DMS 273 (cell line): ENCODE data around the gene B4GALNT1.
"Not testable (repeated sequence)": the region's sequence is repeated elsewhere in the genome, so short reads cannot be mapped to it uniquely, and the experiment has no call there.

Source experiments
- DNase-seq: peaks from one replicate; lab custom pipeline; 2025; ENCODE audit not compliant: unreplicated experiment; lab: John Stamatoyannopoulos, UW

Gene B4GALNT1

DNA sequence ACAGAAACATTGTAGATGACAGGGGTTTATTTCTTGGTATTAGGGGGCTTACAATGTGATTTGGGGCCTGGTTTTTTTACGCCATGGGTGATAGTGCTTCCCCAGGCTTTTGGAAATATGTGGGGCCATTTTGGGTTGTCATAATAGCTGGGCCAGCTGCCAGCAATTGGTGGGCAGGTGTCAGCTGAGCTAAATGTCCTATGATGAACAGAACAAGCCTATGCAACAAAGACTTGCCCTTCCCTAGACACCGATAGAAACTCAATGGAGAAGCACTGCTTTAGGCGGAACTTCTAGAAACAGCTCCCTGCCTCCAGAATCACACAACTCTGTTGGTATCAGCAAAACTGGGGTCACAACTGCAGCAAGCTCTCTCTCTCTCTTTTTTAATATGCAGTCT is 5.1 kb upstream of the B4GALNT1 start:
- DNase-seq: no peak

DNA sequence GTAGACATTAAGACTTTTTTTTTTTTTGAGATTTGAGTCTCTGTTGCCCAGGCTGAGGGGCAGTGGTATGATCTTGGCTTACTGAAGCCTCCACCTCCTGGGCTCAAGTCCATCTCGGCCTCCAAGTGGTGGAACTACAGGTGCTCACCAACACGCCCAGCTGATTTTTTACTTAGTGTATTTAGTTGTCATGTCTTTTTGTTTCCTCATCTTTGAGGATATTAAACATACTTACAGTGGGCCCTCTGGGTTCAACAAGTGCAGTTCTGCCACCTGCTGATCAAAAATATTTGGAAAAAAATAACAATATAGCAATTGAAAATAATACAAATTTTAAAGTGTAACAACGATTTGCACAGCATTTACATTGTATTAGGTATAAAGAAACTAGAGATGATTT is 4.4 kb upstream of the B4GALNT1 start:
- DNase-seq: no peak

DNA sequence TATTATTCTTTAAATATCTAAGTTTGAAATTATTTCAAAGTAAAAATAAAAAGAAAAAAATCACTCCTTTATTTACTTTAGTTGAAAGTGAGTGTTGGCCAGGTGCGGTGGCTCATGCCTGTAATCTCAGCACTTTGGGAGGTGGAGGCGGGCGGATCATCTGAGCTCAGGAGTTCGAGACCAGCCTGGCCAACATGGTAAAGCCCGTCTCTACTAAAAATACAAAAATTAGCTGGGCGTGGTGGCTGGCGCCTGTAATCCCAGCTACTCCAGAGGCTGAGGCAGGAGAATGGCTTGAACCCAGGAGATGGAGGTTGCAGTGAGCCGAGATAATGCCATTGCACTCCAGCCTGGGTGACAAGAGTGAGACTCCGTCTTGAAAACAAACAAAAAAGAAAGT is 3.7 kb upstream of the B4GALNT1 start:
- not testable (repeated sequence) for DNase-seq

GRCh38 chr12:57632073-57632957 is 686 bp downstream of the B4GALNT1 start:
- DNase-seq: peak; percentile 51

GRCh38 chr12:57631566-57632072 is 1.4 kb downstream of the B4GALNT1 start:
- DNase-seq: no peak

GRCh38 chr12:57630891-57631433 is 2.0 kb downstream of the B4GALNT1 start:
- no peak for DNase-seq

DNA sequence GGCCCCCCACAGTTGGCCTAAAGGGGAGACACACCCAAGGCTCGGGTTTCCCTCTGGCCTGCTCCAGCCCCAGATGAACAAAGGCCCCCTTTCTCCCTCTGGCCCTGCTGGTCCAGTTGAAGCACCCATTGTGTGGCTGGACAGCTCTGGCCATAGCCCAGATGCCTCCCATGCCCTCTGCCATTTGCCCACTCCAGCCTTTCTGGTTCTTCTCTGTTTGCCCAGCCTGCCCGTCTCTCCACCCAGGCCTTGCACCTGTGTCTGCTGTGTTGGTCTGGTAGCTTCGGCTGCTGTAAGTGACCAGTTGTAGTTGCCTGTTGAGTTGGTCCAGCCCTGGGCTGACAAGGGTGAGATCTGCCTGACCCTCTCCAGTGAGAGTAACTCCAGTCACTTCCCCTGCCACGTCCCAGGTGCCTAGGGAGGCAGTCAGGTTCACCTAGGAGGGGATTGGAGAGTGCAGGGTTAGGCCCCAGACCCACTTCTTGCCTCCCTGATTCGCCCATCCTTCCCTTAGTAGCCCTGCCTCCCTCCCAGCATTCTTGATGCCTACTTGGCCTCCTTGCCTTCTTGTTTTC is 3.0 kb downstream of the B4GALNT1 start:
- no peak for DNase-seq

DNA sequence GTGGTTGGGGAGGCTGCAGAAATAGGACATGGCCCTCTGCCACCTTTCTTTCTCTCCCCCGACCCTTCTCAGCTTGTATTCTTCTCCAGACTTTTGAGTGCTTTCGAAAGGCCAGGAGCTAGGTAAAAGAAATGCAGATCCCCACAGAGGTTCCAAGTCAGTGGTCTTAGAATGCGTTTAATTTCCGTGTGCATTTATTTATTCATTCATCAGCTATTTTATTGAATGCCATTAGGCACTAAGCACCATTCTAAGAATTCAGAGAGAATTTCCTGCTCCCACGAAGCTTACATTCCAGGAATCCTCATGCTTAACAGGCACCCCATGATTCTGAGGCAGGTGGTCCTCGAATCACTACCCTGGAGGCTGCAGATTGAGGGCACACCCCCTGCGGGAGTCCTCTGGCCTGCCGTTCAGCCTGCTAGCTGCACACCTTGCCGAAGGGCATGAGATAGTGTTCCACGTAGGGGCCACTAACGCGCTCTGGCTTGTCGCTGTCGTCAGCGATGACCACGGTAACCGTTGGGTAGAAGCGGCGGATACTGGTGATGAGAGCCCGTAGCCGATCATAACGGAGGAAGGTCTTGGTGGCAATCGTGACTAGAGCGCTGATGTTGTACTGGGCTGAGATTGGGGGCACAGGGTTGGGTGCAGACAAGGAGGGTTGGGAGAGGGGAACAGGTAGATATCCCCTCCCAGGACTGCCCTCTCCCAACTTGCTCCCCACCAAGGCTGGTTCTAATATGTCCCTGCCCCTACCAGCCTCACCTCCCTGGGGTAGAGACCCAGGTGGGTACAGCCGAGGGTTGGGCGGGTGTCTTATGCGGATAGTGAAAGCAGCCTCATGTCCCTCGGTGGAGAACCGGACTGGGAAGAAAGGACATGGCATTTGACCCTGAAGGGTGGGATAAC is 4.5 kb downstream of the B4GALNT1 start:
- no peak for DNase-seq

GRCh38 chr12:57627501-57628279 is 5.3 kb downstream of the B4GALNT1 start:
- no peak for DNase-seq

DNA sequence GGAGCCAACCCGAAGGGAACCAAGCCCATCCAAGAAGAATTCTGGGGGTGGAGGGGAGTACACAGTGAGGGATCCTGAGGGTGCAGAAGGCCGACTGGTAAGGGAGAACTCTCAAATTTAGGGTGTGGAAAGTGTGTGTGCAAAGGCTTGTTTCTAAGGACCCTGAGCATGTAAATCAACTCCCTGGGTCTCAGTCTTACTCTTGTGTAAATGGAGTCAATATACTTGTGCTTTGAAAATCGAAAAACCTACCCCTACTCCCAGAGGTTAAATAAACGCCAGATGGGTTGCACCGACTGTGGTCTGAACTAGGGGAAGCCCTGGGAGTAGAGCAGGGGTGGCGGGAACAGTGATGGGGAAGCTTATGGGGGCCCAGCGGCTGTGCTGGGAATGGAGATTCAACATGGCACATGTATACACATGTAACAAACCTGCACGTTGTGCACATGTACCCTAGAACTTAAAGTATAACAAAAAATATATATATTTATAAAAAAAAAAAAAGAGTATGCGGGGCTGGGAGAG is 6.0 kb downstream of the B4GALNT1 start:
- no peak for DNase-seq

DNA sequence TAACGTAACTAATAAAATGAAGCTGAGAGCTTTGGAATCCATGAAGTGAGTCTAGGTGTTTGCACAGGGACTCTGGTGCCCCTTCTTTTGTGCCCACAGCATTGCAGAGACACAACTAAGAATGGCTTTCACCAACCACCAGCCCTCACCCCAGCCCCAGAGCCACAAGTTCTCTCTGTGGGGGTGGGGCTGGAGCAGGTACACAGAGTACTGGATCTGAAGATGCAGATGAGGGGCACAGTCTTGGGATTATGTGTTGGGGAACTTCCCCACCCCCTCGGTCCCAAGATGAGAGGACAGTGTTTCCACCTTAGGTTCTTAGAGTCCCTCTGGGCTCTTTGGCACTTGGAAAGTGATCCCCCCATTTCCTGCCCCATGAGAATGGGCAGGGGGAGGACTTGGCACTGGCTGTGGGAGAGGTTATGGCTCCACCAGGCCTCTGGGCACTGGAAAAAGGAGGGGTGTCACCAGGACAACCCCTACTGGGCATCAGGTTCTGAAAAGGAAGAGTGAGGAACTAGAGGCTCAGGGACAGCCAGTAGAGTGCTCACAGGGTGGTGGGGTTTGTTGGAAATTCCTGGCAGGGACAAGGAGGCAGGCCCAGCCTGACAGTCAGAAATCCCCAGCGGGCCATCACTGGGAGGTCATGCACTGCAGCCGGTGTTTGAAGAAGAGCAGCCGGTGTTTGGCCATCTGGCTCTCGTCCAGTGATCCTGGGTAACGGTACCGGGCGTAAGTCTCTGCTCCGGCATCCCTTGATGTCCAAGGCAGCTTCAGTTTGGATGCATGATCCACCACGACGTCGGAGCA is 6.7 kb downstream of the B4GALNT1 start:
- DNase-seq: no peak

DNA sequence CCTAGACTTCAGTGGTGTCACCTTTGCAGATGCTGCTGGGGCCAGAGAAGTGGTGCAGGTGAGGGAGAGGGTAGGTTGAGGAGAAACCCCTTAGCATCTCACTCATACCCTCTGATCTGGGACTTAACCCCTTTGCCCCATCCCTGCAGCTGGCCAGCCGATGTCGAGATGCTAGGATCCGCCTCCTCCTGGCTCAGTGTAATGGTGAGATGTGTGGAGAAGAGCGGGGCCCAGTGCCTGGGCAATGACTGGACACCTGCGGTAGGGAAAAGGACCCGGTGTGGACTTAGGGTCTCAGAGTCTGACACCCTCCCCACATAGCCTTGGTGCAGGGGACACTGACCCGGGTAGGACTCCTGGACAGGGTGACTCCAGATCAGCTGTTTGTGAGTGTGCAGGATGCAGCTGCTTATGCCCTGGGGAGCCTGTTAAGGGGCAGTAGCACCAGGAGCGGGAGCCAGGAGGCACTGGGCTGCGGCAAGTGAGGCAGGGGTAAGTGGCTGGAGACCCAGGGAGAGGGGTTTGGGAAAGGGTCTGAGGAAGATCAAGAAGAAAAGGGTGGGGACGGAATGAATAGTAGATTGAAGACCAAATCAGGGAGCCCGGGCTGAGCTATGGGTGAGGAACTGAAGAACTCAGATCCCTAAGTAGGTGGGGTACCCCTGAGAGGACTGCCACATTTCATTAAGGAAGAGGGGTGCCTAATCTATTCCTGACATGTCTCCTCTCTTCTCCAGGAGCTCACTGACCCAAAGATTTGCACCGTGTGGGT is 7.6 kb downstream of the B4GALNT1 start:
- no peak for DNase-seq

DNA sequence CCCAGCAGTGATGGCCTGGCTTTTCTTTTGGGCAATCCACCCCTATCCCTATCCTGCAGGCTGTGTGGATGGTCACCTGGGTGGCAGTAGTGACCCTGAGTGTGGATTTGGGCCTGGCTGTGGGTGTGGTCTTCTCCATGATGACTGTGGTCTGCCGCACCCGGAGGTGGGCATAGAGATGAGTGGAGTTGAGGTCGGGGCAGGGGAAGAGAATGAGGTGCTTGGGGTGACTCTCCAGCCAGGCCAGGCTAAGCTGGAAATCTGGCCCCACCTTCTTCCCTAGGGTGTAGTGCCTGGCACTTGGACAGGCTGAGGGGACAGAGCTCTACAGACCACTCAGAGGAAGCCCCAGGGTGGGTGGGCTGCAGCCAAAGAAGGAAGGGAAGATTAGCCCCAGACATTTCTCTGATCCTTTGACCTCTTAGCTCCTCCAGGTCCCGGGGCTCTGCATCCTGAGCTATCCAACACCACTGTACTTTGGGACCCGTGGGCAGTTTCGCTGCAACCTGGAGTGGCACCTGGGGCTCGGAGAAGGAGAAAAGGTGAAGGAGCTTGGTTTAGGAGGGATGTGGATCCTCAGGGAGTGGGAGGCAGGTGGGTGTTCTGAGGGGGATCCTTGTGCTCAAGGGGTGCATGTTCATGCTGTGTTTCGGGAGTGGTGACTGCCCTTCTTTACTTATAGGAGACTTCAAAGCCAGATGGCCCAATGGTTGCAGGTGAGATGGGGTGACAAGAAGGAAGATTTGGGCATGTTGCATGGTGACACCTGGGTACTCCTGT is 8.4 kb downstream of the B4GALNT1 start:
- no peak for DNase-seq

GRCh38 chr12:57623811-57624390 is 9.1 kb downstream of the B4GALNT1 start:
- no peak for DNase-seq

GRCh38 chr12:57623385-57623784 is 9.6 kb downstream of the B4GALNT1 start:
- no peak for DNase-seq

DNA sequence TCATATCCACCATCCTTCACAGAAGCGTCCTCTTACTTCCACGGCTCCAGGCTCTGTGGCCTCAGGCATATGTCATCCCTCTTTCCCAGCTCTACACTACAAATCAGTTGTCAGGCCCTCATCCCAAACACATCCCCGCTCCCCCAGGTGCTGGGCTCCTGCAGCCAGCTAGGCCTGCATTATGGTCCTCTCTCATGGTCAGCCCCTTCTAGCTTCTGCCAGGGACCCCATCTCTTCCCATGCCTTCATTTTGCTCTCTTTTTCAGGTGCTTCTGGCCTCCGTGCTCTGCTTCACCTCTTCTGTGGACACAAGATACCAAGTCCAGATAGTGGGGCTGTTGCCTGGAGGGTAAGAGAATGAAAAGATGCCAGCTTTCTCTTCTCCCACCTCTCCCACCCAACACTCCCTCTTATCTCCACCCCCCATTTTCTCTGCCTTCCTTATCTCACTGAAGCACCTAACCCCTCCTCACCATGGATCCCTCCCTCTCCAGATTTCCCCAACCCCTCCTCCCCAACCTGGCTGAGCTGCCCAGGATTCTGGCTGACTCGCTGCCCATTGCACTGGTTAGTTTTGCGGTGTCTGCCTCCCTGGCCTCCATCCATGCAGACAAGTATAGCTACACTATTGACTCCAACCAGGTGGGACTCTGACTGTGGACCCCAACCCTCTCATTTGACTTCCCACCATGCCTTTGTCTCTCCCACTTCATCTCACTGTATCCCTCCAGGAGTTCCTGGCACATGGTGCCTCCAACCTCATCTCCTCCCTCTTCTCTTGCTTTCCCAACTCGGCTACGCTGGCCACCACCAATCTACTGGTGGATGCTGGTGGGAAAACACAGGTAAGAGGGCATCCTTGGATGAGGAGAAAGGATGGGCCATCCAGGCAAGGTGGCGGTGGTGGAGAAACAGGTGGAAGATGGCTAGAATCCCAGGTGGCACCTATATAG is 10.4 kb downstream of the B4GALNT1 start:
- no peak for DNase-seq
